Testis (tissue), 2 donors: ENCODE data around the gene PARK7.
A peak's percentile ranks its signal among the peaks of the same experiment; 100 is the strongest.

Source experiments
- CTCF ChIP-seq, 3 experiments: fragments of 450-650 bp in 2 of 3; fragments of 200-600 bp in 1 of 3; sonication (generic) in 1 of 3; IDR thresholded peaks; one replicate each; pipeline ENCODE4 v1.5.1; 2016 to 2019; ENCODE audit warnings: antibody characterized with exemption in 3 of 3, mild to moderate bottlenecking in 2 of 3, moderate library complexity in 1 of 3
- POLR2A ChIP-seq: fragments of 450-650 bp; IDR thresholded peaks from one replicate; pipeline ENCODE4 v1.6.1; 2017; ENCODE audit warnings: antibody characterized with exemption, mild to moderate bottlenecking, moderate library complexity

GRCh38 chr1:7961216-7962013 lies at the start of gene PARK7:
- peak in 2 of 3 experiments; percentile 23 to 59 for TF ChIP-seq CTCF (IDR thresholded peaks at IDR 0.05)
- peak; percentile 52 for TF ChIP-seq POLR2A
